ENCODE data around the gene AP3B1.
A peak's percentile ranks its signal among the peaks of the same experiment; 100 is the strongest.

The AP3B1 gene

GRCh38 chr5:78287833-78288232 lies 6.7 kb downstream of the AP3B1 start:
- no peak for FAIRE-seq

GRCh38 chr5:78287169-78287568 lies 7.3 kb downstream of the AP3B1 start:
- FAIRE-seq, result peak; percentile 6

- no peak for FAIRE-seq
Measured at GRCh38 chr5:78286290-78286689, 8.2 kb downstream of the AP3B1 start.

- FAIRE-seq, result no peak
Measured at GRCh38 chr5:78283802-78284201, 10.7 kb downstream of the AP3B1 start.

- FAIRE-seq, result no peak
Measured at GRCh38 chr5:78283105-78283504, 11.4 kb downstream of the AP3B1 start.

- FAIRE-seq, result no peak
Measured at GRCh38 chr5:78280261-78280660, 14.2 kb downstream of the AP3B1 start.

GRCh38 chr5:78279194-78279593 lies 15.3 kb downstream of the AP3B1 start:
- FAIRE-seq, result no peak

- FAIRE-seq, result no peak
Measured at GRCh38 chr5:78277715-78278114, 16.8 kb downstream of the AP3B1 start.

GRCh38 chr5:78275998-78276543 lies 18.4 kb downstream of the AP3B1 start:
- FAIRE-seq, result no peak

GRCh38 chr5:78274540-78275197 lies 19.8 kb downstream of the AP3B1 start:
- FAIRE-seq, result no peak

GRCh38 chr5:78273436-78273835 lies 21.1 kb downstream of the AP3B1 start:
- no peak for FAIRE-seq

GRCh38 chr5:78271766-78272165 lies 22.7 kb downstream of the AP3B1 start:
- no peak for FAIRE-seq

- peak; percentile 91 for FAIRE-seq
Measured at GRCh38 chr5:78269088-78269703, 25.3 kb downstream of the AP3B1 start.

GRCh38 chr5:78268356-78268755 lies 26.1 kb downstream of the AP3B1 start:
- no peak for FAIRE-seq

- no peak for FAIRE-seq
Measured at GRCh38 chr5:78265163-78265562, 29.3 kb downstream of the AP3B1 start.

GRCh38 chr5:78264600-78264999 lies 29.9 kb downstream of the AP3B1 start:
- no peak for FAIRE-seq

GRCh38 chr5:78260771-78261170 lies 33.7 kb downstream of the AP3B1 start:
- FAIRE-seq, result no peak

GRCh38 chr5:78253201-78253600 lies 41.3 kb downstream of the AP3B1 start:
- FAIRE-seq, result no peak

GRCh38 chr5:78252715-78253114 lies 41.8 kb downstream of the AP3B1 start:
- FAIRE-seq, result no peak

GRCh38 chr5:78251663-78252284 lies 42.7 kb downstream of the AP3B1 start:
- no peak for FAIRE-seq

- no peak for FAIRE-seq
Measured at GRCh38 chr5:78245136-78245535, 49.4 kb downstream of the AP3B1 start.

- FAIRE-seq, result no peak
Measured at GRCh38 chr5:78243639-78244038, 50.9 kb downstream of the AP3B1 start.

GRCh38 chr5:78243091-78243490 lies 51.4 kb downstream of the AP3B1 start:
- FAIRE-seq, result no peak

GRCh38 chr5:78242001-78242400 lies 52.5 kb downstream of the AP3B1 start:
- no peak for FAIRE-seq
